Upper lobe of left lung (tissue), 4 donors: ENCODE results near the gene AOAH.

Experiments
- CTCF ChIP-seq, 6 experiments: fragments of 450-650 bp in 4 of 6; fragments of 200-600 bp in 2 of 6; sonication (generic) in 2 of 6; IDR thresholded peaks; one replicate each; pipeline ENCODE4 v1.5.1; 2016 to 2019; ENCODE audit warnings: antibody characterized with exemption in 6 of 6
- EP300 ChIP-seq, 4 donors: sonication (generic); formaldehyde crosslinking; IDR thresholded peaks; one replicate each; pipeline ENCODE4 v1.5.1; 2017; ENCODE audit warnings: antibody characterized with exemption in 4 of 4, control low read depth in 2 of 4
- POLR2A ChIP-seq, 4 donors: fragments of 450-650 bp; IDR thresholded peaks; one replicate each; pipeline ENCODE4 v1.5.1; 2016 to 2017; ENCODE audit warnings: antibody characterized with exemption in 4 of 4, mild to moderate bottlenecking in 2 of 4

DNA sequence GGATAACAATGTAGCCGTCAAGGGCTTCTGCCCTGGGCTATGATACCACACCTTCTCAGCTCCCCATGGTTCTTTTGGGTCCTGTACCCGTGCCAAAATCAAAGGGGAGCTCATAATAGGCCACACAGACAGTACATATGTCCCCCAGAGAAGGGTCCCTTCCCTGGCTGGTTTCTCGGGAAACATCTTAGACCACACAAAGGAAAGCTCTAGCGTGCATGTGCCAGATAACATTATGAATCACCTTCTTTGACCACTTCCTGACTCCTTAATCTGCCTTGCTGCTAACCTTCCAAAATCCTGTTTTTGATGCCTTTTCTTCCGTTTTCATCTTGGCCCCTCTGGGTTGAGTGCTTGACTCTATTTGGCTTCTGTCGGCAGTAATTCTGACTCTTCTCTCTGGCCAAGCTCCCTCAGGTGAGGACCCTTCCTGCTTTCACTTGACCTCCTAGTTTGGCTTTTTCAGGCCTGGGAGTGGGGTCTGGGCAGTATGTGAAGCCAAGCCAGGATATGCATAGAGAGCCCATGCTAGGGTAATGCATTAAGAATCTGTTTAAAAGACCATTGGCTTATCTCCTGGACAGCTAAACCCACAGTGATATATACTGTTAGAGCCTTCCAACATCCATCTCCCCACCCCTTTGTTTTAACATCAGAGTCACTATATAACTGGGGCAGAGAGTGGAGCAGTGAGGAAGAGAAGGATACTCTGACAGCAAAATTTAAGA lies 249.8 kb downstream of the AOAH start:
- no peak for TF ChIP-seq POLR2A (IDR thresholded peaks at IDR 0.05)
- TF ChIP-seq CTCF (IDR thresholded peaks at IDR 0.05) = no peak
- TF ChIP-seq EP300 (IDR thresholded peaks at IDR 0.05) = no peak
